ENCODE measurements around the gene LIM2. TPM values are rescaled to one million over a fixed set of nuclear protein-coding genes. Genes with fewer than 3 reads are reported as not detected.
A peak's percentile ranks its signal among the peaks of the same experiment; 100 is the strongest.

The LIM2 gene
- total RNA-seq, 1 donor = not detected

DNA sequence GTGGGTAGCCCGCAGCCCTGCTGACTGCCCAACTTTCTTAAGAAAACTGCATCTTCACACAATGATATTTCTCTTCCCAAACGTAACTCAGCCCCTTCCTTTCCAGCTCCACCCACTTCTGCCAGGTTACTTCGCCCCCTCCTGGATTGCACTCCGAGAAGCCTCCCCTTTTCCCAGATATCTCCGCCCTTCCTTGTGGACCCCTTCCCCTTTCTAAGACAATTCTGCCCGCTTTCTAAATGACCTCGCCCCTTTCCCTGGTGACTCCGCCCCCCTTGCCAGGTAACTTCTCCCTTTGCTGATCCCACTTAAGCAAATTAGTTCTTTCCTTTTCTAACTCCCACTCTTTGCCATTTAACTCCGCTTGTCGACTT lies 48.5 kb downstream of the LIM2 start:
- DNase-seq (ENCODE audit: low read depth) = no peak
- TF ChIP-seq, protein P1, sequence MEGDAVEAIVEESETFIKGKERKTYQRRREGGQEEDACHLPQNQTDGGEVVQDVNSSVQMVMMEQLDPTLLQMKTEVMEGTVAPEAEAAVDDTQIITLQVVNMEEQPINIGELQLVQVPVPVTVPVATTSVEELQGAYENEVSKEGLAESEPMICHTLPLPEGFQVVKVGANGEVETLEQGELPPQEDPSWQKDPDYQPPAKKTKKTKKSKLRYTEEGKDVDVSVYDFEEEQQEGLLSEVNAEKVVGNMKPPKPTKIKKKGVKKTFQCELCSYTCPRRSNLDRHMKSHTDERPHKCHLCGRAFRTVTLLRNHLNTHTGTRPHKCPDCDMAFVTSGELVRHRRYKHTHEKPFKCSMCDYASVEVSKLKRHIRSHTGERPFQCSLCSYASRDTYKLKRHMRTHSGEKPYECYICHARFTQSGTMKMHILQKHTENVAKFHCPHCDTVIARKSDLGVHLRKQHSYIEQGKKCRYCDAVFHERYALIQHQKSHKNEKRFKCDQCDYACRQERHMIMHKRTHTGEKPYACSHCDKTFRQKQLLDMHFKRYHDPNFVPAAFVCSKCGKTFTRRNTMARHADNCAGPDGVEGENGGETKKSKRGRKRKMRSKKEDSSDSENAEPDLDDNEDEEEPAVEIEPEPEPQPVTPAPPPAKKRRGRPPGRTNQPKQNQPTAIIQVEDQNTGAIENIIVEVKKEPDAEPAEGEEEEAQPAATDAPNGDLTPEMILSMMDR (IDR thresholded peaks at IDR 0.05; ENCODE audit: insufficient read depth, low read depth, low read length) = no peak
- peak overlapping the region; percentile 76 for H3K4me3 ChIP-seq (ENCODE audit: low read depth, low read length)

DNA sequence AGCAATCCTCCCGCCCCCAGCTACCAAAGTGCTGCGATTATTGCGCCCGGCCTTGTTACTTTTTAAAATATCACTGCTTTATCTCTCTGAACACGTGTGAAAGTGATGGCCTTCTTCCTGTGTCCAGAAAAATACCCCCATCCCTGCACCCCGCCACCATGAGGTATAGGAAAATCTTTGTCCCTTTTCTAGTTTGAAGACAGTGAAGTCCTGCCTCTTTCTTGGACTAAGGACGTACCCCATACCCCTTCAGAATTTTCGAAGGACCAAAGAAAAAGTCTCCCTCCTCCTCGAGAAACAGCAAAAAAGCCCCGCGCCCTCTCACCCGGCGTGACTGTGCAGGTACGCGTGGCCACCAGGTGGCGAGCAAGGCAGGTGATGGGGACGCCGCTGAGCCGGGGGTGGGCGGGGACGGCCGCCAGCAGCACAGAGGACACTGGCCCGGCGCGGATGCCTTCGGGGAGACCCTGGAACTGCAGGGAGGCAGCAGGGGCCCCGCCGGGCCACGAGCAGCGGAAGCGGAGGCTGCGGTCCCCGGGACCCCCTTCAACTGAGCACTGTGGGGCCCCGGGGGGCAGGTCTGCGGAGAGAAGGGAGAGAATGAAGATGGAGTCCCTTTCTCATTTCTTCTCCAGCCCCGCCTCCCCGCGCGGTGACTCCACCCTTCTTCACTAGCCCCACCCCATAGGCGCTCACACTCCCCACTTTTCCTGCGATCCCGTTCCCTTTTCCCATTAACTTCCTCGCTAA lies 49.0 kb downstream of the LIM2 start:
- peak; percentile 75 for DNase-seq (ENCODE audit: low read depth)
- TF ChIP-seq, protein P1 (IDR thresholded peaks at IDR 0.05; ENCODE audit: insufficient read depth, low read depth, low read length) = peak; percentile 86
- H3K4me3 ChIP-seq (ENCODE audit: low read depth, low read length) = peak overlapping the region; percentile 76

DNA sequence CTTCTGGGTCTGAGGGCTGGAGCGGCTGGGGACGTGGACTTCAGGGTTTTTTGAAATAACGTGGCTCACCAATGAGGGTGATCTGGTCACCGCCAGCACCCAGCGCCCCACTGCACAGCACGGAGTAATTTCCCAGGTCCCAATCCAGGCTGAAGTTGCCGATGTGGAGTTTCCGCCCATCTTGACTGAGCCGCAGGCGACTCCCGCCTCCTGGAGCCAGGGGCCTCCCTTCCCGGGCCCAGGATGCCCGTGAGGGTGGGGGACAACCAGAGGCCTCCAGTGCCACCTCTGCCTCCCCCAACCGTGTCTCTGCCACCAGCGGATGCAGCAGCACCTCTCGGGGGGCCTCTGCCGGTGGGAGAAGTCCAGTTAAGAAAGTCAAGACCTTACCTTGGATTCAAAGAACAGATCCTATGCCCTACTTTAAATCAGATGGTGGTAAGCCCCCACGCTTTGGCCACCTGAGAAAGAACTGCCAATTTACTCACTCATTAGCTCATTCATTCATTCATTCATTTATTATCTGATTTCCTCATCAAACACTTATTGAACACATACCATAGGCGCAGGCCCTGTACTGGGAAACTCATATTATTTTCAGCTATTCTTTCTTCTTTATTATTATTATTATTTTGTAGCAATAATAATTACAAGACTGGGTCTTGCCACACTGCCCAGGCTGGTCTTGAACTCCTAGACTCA lies 49.8 kb downstream of the LIM2 start:
- H3K4me3 ChIP-seq (ENCODE audit: low read depth, low read length) = no peak overlapping the region
- DNase-seq (ENCODE audit: low read depth) = no peak
- TF ChIP-seq, protein P1 (IDR thresholded peaks at IDR 0.05; ENCODE audit: insufficient read depth, low read depth, low read length) = no peak

DNA sequence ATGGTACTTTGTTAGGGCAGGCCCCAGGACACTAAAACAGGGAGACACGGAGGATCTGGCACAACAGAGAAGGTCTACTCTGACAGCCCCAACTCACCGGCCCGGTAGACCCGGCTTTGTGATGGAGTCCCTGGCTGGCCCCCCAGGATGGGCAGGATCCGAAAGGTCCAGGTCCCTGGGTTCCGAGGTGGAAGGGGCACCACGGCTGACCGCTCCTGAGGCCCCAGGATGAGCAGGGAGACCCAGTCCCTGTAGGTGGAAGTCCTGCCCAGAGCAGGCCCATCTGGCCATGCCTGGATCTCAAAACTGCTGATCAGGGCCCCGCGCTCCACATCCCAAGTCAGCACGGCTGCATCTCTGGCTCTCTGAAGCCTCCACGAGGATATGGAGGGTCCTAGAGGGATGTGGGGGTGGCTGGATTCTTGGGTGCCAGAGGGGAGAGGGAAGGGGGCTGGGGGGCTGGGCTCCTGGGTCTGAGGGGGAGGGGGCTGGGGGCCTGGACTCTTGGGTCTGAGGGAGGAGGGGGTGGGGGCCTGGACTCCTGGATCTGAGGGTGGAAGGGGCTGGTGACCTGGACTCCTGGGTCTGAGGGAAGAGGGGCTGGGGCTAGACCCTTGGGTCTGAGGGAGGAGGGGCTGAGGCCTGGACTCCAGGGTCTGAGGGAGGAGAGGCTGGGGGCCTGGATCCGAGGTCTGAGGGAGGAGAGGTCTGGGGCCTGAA lies 50.5 kb downstream of the LIM2 start:
- H3K4me3 ChIP-seq (ENCODE audit: low read depth, low read length) = no peak overlapping the region
- TF ChIP-seq, protein P1 (IDR thresholded peaks at IDR 0.05; ENCODE audit: insufficient read depth, low read depth, low read length) = no peak
- no peak for DNase-seq (ENCODE audit: low read depth)

DNA sequence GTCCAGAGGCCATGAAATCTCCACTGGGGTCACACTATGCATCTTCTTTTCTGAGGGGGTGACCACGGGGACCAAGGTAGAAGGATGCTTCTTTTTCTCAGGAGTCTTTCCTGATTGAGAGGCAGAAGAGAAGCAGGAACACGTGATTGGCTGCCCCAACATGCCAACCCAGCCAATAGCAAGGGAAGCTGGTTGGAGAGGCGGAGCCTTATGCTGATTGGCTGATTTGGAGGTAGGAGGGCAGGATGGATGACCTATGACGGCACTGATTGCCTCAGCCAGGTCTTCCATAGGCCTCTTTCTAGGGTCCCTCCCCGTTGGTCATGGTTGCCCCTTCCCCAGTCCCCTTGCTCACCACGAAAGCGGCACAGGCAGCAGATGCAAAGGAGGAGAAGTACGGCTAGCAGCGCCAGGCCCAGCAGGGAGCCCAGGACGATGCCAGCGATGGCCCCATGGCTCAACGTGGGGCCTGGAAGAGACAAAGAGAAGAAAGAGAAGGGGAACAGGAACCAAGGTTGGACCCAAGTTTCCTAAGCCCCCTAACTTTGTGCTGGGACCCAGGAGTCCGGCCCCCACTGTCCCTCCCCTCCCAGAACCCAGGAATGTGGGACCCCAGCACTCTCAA lies 53.8 kb downstream of the LIM2 start:
- TF ChIP-seq, protein P1 (IDR thresholded peaks at IDR 0.05; ENCODE audit: insufficient read depth, low read depth, low read length) = no peak

DNA sequence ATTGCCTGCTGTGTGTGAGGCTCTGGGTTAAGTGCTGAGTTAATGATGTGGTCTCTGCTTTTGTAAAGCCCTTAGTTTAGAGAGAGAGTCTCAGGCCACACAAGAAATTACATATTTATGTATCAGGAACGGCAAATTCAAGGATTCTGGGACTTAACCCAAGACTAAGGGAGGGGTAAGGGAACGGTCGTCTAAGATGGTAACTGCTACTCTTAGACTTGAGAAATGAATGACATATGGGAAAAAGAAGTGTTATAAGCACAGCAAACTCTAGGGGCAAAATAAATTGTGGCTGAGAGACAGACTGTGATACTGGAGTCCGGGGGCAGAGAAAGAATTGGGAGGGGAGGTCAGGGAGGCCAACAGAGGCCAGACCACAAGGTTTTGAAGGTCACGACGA lies 56.1 kb downstream of the LIM2 start:
- H3K4me3 ChIP-seq (ENCODE audit: low read depth, low read length) = no peak overlapping the region
- DNase-seq (ENCODE audit: low read depth) = no peak
- TF ChIP-seq, protein P1 (IDR thresholded peaks at IDR 0.05; ENCODE audit: insufficient read depth, low read depth, low read length) = no peak

More for the DNA sequence above, 53.8 kb downstream of the LIM2 start:
- no peak for DNase-seq (ENCODE audit: low read depth)
- no peak overlapping the region for H3K4me3 ChIP-seq (ENCODE audit: low read depth, low read length)

Data from fibroblast of villous mesenchyme (primary cell).